Fibroblast of pulmonary artery (primary cell): ENCODE measurements around the gene RNF114.
A peak's percentile ranks its signal among the peaks of the same experiment; 100 is the strongest.

Source experiments
- DNase-seq: peaks from one replicate; pipeline ENCODE4 v3.0.0-alpha.2; 2010; ENCODE audit warnings: low read depth
- H3K4me3 ChIP-seq: replicated peaks from 2 replicates; pipeline ENCODE4 v1.5.1; 2011; ENCODE audit warnings: low read depth, mild to moderate bottlenecking, control low read depth, low read length, moderate library complexity
- TF ChIP-seq, protein P1 (sequence below): IDR thresholded peaks from 2 replicates; pipeline ENCODE4 v1.5.1; 2011; ENCODE audit warnings: mild to moderate bottlenecking, control low read depth, low read length, inconsistent platforms; ENCODE audit errors: missing control alignments

The RNF114 gene

GRCh38 chr20:49936153-49937026, at the start of gene RNF114:
Gene RNF114 (plus strand): TSS chr20:49936397. CDS start chr20:49936413, 16 bp downstream.
- peak; percentile 91 for DNase-seq
- peak within 1 kb of the TSS; percentile 85 for H3K4me3 ChIP-seq
- TF ChIP-seq, protein P1, sequence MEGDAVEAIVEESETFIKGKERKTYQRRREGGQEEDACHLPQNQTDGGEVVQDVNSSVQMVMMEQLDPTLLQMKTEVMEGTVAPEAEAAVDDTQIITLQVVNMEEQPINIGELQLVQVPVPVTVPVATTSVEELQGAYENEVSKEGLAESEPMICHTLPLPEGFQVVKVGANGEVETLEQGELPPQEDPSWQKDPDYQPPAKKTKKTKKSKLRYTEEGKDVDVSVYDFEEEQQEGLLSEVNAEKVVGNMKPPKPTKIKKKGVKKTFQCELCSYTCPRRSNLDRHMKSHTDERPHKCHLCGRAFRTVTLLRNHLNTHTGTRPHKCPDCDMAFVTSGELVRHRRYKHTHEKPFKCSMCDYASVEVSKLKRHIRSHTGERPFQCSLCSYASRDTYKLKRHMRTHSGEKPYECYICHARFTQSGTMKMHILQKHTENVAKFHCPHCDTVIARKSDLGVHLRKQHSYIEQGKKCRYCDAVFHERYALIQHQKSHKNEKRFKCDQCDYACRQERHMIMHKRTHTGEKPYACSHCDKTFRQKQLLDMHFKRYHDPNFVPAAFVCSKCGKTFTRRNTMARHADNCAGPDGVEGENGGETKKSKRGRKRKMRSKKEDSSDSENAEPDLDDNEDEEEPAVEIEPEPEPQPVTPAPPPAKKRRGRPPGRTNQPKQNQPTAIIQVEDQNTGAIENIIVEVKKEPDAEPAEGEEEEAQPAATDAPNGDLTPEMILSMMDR, result no peak

GRCh38 chr20:49886571-49887213, 49.5 kb upstream of the RNF114 start:
- no peak for DNase-seq
- TF ChIP-seq, protein P1, result no peak
- no peak overlapping the region for H3K4me3 ChIP-seq

DNA sequence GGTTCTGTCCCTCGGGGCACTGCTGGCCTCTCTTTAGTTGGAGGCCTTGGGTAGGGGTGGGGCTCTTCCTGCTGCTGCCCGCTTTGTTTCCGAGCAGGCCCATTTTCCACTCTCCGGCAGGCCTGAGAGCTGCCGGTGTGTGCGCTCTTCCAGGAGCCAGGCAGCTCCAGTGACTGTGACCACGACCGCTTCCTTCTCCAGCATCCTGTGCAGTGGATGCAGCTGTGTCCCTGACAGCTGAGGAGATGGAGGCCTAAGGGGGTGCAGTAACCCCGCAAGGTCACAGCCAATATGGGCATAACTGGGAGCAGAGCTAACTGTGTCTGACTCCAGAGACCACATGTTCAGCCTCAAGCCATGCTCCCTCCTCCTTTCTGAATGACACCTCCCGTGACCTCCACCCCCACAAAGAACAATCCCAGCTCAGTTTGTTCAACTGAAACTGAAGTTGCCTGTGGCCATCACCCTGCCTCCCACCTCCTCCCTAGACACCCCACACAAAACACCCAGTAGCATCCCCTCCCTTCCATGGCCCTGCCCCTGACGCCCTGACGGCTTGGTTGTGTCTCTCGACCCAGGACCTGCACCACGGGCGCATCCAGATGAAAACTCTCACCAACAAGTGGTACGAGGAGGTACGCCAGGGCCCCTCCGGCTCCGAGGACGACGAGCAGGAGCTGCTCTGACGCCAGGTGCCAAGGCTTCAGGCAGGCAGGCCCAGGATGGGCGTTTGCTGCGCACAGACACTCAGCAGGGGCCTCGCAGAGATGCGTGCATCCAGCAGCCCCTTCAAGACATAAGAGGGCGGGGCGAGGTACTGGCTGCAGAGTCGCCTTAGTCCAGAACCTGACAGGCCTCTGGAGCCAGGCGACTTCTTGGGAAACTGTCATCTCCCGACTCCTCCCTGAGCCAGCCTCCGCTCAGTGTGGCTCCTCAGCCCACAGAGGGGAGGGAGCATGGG, 48.7 kb upstream of the RNF114 start:
- TF ChIP-seq, protein P1, result no peak
- no peak for DNase-seq
- no peak overlapping the region for H3K4me3 ChIP-seq

GRCh38 chr20:49888212-49889000, 47.8 kb upstream of the RNF114 start:
- peak; percentile 66 for DNase-seq
- TF ChIP-seq, protein P1, result peak; percentile 79
- H3K4me3 ChIP-seq, result no peak overlapping the region

- no peak overlapping the region for H3K4me3 ChIP-seq
- TF ChIP-seq, protein P1, result no peak
- DNase-seq, result no peak
Observed at GRCh38 chr20:49889001-49889934, 46.9 kb upstream of the RNF114 start.
